ENCODE measurements around the gene TXNDC5.

TXNDC5 gene

DNA sequence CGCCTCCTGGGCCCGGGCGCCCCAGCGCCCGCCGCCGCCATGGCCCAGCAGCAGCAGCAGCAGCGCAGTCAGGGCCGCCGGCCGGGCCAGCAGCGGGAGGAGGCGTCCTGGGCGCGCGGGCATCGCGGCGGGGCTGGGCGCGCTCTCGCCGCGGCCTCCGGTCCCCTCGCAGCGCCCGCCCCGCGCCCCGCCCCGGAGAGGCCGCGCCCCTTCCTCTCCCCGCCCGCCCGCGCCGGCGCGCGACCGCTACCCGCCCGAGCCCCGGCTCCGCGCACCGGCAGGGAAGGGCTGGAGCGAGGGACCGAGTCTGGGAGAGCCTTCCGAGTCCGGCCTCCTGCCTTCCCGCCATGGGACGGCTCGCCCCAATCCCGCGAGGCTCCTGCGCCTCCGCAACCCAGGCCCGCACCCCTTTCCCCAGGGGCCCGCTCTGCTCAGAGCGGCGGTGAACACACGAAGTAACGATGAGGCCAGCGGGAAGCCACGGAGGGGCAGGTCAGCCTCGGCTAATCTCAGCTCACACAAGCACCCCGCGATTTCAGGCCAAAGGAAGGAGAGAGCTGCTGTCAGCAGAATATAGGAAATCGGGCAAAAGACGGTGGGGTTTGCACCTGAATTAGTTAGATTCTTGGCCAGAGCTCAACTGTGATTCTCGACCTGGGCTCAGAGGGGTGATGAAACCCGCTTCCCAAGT is at the start of gene TXNDC5:
Gene TXNDC5 (minus strand): TSS at position 135 of the 691 bp plus-strand sequence. CDS start 12 bp downstream, at position 123.
- DNase-seq (ENCODE audit: insufficient read length, low spot score), result peak; percentile 84
- TF ChIP-seq POLR2A (IDR thresholded peaks at IDR 0.05; ENCODE audit: low read depth, low read length), result peak; percentile 75
- FAIRE-seq, result no peak

DNA sequence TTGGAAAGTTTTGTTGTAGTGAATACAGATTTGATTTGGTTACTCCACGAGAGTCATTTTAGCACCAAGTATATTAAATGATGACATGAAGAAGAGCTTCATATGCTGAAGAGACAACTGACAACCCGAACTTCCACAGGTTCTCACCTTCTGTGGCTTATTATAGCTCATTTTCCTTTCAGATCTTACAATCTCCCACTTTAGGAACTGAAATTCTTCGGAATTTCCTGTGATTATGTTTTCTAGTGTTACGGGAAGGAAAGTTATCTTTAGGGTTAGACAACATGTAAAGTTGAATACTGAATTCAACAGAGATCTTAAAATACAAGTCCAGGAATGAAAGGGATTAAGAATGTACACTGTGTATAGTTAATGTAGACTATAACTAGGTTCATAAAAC is 49.6 kb upstream of the TXNDC5 start:
- TF ChIP-seq POLR2A (IDR thresholded peaks at IDR 0.05; ENCODE audit: low read depth, low read length), result no peak
- FAIRE-seq (no peak), DNase-seq (ENCODE audit: insufficient read length, low spot score) (no peak)

DNA sequence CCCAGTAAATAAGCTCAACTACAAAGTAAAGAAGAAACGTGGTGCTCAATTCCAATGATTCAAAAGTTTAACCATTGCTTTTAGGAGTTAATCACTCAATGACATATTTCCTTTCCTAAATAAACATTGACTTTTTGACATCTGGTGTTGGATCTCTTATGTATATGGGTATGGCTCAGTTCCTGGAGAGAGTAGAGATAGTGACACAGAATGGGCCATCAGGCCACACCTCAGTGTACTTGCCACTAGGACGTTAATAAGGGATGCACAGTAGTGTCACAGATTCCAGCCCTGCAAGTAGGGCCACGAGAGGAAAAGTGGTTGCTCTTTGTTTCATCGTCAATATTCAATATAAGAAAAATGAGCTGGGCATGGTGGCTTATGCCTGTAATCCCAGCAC is 48.9 kb upstream of the TXNDC5 start:
- no peak for TF ChIP-seq POLR2A (IDR thresholded peaks at IDR 0.05; ENCODE audit: low read depth, low read length)
- FAIRE-seq, result no peak

DNA sequence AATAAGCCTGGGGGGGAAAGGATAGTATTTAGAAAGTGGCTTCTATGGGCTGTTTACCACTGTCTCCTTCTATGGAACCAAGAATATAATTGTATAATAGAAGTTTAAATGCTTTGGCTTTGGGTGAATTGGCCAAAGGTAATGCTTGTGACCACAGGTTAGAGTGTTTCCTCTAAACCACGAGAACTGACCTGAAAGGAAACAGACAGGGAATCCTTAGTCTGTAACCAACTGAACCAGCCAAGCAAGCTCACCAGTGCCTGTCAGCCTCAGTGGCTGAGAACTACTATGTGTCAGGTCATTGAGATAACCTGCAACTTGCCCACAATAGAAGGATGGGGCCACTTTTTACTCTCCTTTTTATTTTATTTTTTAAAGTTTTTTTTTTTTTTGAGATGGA is 47.9 kb upstream of the TXNDC5 start:
- no peak for DNase-seq (ENCODE audit: insufficient read length, low spot score)
- FAIRE-seq, result no peak
- TF ChIP-seq POLR2A (IDR thresholded peaks at IDR 0.05; ENCODE audit: low read depth, low read length), result no peak

More for the DNA sequence above, 48.9 kb upstream of the TXNDC5 start:
- DNase-seq (ENCODE audit: insufficient read length, low spot score), result no peak

DNA sequence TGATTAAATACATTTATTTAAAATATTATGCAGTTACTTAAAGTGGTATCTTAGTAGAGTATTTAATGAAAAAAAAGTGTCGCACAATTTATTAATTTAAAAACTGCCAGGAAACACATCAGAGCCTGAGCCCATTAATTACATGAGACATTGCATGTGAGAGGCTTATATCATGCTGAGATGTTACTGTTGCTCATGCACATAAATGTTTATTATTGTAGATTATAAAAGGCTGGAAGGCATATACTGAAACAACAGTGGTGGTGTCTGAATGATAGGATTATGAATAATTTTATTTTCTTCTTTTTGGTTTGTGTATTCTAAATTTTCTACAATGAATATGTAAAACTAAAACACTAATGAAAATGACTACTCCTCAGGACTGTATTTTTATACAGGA is 45.7 kb upstream of the TXNDC5 start:
- TF ChIP-seq POLR2A (IDR thresholded peaks at IDR 0.05; ENCODE audit: low read depth, low read length), result no peak
- DNase-seq (ENCODE audit: insufficient read length, low spot score) (no peak), FAIRE-seq (no peak)

DNA sequence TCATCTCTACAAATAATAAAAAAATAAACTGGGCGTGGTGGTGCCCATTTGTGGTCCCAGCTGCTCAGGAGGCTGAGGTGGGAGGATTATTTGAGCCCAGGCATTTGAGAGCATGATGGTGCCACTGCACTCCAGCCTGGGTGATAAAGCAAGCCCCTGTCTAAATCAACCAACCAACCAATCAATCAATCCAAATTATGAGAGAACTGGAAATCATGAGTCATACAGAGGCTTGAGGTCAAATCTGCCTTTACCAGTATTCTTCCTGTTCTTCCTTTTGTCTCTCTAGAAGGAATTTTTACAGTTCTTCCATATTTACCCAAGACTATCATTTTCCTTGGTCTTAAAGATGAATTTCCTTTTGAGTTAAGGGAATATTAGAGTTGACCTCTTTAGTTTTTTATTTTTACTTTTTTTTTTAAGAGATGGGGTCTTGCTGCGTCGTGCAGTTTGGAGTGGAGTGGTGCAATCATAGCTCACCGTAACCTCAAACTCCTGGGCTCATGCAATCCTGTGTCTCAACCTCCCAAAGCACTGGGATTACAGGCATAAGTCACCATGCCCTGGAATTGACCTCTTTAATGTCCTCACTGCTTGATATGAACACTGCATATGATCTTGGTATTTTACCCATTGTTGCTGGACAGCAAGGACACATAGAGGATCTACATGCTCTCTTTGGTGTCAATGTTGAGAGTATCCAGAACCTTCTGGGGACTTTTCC is 44.1 kb upstream of the TXNDC5 start:
- DNase-seq (ENCODE audit: insufficient read length, low spot score) (no peak), FAIRE-seq (no peak)
- no peak for TF ChIP-seq POLR2A (IDR thresholded peaks at IDR 0.05; ENCODE audit: low read depth, low read length)

DNA sequence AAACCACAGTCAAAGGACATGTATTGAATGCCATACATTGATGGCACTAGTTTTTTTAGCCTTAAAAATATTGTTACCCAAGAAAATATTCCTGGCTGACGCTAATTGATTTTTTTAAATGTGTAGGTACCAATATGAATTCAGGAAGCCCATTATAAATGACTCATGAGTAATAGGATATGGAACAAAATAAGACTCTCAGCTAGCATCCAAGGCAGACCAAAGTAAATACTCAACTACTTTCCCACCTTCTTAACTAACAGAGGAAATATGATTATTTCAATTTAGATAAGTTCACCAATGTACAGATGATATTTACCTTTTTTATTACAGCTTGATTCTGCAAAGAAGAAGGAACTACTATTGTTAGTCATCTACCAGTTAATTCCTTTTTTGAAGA is 43.2 kb upstream of the TXNDC5 start:
- TF ChIP-seq POLR2A (IDR thresholded peaks at IDR 0.05; ENCODE audit: low read depth, low read length), result no peak
- FAIRE-seq (no peak), DNase-seq (ENCODE audit: insufficient read length, low spot score) (no peak)

DNA sequence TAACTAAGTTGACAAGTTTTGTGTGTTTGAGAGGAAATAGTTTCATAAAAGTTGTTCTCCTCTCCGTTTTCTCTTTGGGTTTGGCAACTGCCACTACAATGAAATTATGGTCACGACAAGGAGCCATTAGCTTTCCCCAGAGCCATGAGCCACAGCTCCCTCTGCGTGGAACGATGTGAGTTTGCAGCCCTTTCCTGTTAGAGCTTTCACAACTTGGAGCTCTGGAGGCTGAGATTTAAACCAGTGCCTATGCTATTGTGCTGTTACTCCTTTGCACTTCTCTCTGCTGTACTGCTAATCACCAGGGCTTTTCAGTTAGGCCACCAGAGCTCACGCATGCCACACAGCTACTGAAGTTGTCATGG is 29.3 kb upstream of the TXNDC5 start:
- FAIRE-seq (no peak), DNase-seq (ENCODE audit: insufficient read length, low spot score) (no peak)
- TF ChIP-seq POLR2A (IDR thresholded peaks at IDR 0.05; ENCODE audit: low read depth, low read length), result no peak

DNA sequence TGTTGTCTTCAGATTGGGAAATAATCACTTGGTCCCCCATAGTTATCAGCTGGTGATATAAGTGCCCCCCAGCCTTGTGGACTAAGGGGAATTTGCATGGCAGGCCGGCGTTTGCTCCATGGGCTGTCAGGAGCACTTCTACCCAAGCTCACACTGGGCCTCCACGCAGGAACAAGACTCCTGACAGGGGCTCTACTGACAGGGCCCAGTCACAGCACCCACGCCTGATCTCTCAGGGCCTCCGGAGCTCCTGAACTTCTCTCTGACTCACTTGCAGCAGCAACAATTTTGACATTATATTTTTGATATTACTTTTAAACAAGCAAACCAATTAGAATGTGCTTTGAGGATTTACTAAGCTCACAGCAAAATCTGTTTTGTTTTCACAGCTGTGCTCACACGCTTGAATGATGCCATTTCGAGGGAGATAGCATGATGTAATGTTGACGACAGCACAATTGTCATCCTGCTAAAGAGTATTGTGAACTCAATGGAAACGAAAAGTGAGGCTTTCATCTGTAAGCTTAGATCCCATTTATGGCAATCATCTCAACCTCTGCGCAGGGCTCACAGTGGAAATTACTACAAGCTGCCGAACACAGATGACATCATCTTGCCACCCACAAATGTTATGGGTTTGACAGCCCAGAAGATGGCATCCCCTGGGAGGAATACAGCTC is 28.7 kb upstream of the TXNDC5 start:
- no peak for TF ChIP-seq POLR2A (IDR thresholded peaks at IDR 0.05; ENCODE audit: low read depth, low read length)
- FAIRE-seq (no peak), DNase-seq (ENCODE audit: insufficient read length, low spot score) (no peak)

DNA sequence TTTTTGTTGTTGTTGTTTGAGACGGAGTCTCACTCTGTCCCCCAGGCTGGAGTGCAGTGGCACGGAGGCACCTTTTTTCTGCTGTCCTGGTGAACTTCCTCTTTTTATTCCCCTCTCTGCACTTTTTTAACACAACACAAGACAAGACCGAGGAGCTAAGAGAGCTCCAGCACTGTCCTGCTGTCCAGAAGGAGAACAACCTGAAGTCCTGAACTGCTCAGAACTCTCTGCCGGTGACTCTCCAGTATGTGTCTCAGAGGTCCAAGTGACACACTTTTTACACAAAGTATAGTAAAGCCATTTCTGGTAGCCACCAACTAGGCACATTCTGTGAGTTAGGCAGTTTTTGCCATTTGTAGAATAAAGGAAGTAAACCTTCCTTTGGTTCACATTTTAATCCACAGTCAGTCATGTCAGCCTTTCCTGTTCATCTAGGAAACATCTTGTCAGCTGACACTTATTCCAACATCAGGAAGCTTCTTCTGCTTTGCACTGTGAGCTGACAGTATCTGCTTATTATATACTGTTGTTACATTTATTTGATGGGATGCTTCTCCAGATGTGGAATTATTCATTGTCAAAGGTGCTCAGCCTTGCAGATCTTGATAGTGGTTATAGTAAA is 28.1 kb upstream of the TXNDC5 start:
- FAIRE-seq (no peak), DNase-seq (ENCODE audit: insufficient read length, low spot score) (no peak)
- no peak for TF ChIP-seq POLR2A (IDR thresholded peaks at IDR 0.05; ENCODE audit: low read depth, low read length)

DNA sequence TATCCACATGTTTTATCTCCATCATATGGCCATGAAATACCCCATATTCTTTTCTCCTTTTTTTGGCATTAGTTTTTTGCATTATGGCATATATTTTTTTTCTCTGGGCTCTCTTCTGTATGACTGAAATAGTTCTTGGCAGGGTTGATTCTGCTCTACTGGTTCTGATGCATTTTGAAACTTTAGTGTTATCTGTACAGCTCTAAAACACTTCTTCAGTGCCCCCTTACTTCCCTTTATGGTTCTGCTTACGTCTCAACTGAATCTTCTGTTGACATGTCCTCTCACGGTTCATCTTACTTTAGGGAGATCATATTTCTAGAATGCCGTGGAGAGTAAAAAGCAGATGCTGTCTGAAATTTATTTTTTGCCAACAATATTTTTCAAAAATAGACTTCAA is 23.2 kb upstream of the TXNDC5 start:
- FAIRE-seq, result no peak
- no peak for DNase-seq (ENCODE audit: insufficient read length, low spot score)
- no peak for TF ChIP-seq POLR2A (IDR thresholded peaks at IDR 0.05; ENCODE audit: low read depth, low read length)

DNA sequence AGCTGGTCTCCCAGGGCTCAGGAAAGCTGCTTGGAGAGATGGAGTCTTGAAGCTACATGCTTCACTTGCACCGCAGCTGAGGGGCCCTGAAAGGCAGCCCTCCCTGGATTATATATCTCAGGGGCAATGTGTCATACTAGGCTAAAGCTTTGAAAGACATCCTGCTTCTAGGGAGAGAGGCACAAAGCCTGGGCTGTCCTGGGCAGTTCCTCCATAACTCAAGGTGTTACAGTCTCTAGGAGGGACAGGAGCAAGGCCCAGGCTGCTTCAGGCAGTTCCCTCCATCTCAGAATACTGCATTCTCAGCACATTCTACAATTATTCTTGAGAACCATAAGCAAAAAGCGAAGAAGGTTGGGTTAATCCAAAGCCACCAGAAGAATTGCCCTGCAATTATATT is 22.0 kb upstream of the TXNDC5 start:
- DNase-seq (ENCODE audit: insufficient read length, low spot score) (no peak), FAIRE-seq (no peak)
- no peak for TF ChIP-seq POLR2A (IDR thresholded peaks at IDR 0.05; ENCODE audit: low read depth, low read length)

DNA sequence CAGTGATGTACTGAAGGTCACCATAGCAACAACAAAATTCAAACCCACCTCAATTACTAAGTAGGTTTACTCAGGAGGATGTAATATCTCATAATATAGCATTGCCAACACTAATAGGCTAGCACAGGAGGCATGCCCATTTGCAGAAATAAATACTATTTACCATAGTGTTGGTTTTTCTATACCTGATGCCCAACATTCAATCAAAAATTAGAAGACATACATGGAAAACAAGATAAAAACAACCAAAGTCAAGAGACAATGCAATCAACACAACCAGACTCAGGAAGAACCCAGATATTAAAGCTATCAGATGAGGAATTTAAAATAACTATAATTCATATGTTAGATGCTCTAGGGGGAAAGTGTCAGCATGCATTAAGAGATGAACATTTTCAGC is 14.3 kb upstream of the TXNDC5 start:
- DNase-seq (ENCODE audit: insufficient read length, low spot score) (no peak), FAIRE-seq (no peak)
- no peak for TF ChIP-seq POLR2A (IDR thresholded peaks at IDR 0.05; ENCODE audit: low read depth, low read length)

DNA sequence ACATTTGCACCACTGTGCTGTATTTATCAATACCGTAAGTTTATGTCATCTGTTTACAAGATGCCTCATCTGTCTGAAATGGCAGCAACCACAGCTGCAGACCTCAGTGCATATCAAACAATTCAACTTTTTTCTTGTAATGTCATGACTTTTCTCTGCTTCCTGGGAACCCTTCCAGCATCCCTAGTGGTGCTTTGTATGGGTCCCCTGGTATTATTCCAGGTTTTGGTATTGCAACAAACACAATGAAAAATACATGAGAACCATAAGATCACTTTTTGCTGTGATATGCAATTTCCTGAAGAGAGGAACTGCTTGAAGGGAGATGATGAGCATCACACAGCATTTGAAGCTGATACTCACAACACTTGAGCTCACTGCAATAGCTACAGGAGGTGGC is 12.0 kb upstream of the TXNDC5 start:
- no peak for DNase-seq (ENCODE audit: insufficient read length, low spot score)
- no peak for TF ChIP-seq POLR2A (IDR thresholded peaks at IDR 0.05; ENCODE audit: low read depth, low read length)
- no peak for FAIRE-seq

All from H54 (cell line).